DMS53 treated with DMSO at 0.1 percent for 48 hours (cell line): ENCODE results near the gene TM4SF18.
"Not testable (repeated sequence)": the region's sequence is repeated elsewhere in the genome, so short reads cannot be mapped to it uniquely, and the experiment has no call there.

Source experiments
- DNase-seq: peaks from one replicate; lab custom pipeline; 2025; ENCODE audit not compliant: unreplicated experiment; lab: John Stamatoyannopoulos, UW

TM4SF18 gene

GRCh38 chr3:149333176-149333859 lies at the start of gene TM4SF18:
Gene TM4SF18, minus strand, starts transcription at chr3:149333636. Its CDS starts 254 bp downstream, at chr3:149333382.
- no peak for DNase-seq

GRCh38 chr3:149382518-149382917 lies 49.1 kb upstream of the TM4SF18 start:
- DNase-seq = no peak

- no peak for DNase-seq
Measured at GRCh38 chr3:149382101-149382467, 48.6 kb upstream of the TM4SF18 start.

GRCh38 chr3:149381173-149382100 lies 48.0 kb upstream of the TM4SF18 start:
- no peak for DNase-seq

GRCh38 chr3:149380220-149380619 lies 46.8 kb upstream of the TM4SF18 start:
- not testable (repeated sequence) for DNase-seq

GRCh38 chr3:149378478-149379309 lies 45.3 kb upstream of the TM4SF18 start:
- no peak for DNase-seq

- no peak for DNase-seq
Measured at GRCh38 chr3:149377408-149378364, 44.2 kb upstream of the TM4SF18 start, which contains the start of gene TM4SF1. Gene TM4SF1, minus strand, starts transcription at chr3:149377649. Its CDS starts 102 bp downstream, at chr3:149377547.

GRCh38 chr3:149376718-149377407 lies 43.4 kb upstream of the TM4SF18 start:
- DNase-seq = no peak

GRCh38 chr3:149375501-149376196 lies 42.2 kb upstream of the TM4SF18 start:
- DNase-seq = no peak

- no peak for DNase-seq
Measured at GRCh38 chr3:149374793-149375500, 41.5 kb upstream of the TM4SF18 start.

GRCh38 chr3:149374391-149374790 lies 41.0 kb upstream of the TM4SF18 start:
- no peak for DNase-seq

- DNase-seq = no peak
Measured at GRCh38 chr3:149373235-149374125, 40.0 kb upstream of the TM4SF18 start.

- DNase-seq = no peak
Measured at GRCh38 chr3:149371723-149372114, 38.3 kb upstream of the TM4SF18 start.

GRCh38 chr3:149371001-149371722 lies 37.7 kb upstream of the TM4SF18 start:
- peak; percentile 36 for DNase-seq

GRCh38 chr3:149369991-149370866 lies 36.8 kb upstream of the TM4SF18 start:
- DNase-seq = no peak
